GM23338 (cell line): ENCODE data around the gene PTPRA. TPM values are rescaled to one million over a fixed set of nuclear protein-coding genes. Genes with fewer than 3 reads are reported as not detected.

Source experiments
- ATAC-seq: fragments of 200-7000 bp; cut with Tn5 transposase; 3 replicates; pipeline ENCODE4 v1.9.1; 2020
- DNase-seq: peaks from one replicate; pipeline ENCODE4 v3.0.0-alpha.2; 2015; ENCODE audit warnings: low spot score
- H2AFZ ChIP-seq: fragments of 200-600 bp; sonication (generic); 2 replicates; pipeline ENCODE4 v1.8.0; 2016; ENCODE audit warnings: antibody characterized with exemption, mild to moderate bottlenecking, moderate library complexity
- H3F3A ChIP-seq: fragments of 200-600 bp; sonication (generic); replicated peaks from 2 replicates; pipeline ENCODE4 v1.8.0; 2017; ENCODE audit warnings: antibody characterized with exemption, mixed run types, low read depth
- H3K27ac ChIP-seq: fragments of 200-600 bp; sonication (generic); 2 replicates; pipeline ENCODE4 v1.6.1; 2016; ENCODE audit warnings: low read depth
- H3K27me3 ChIP-seq: fragments of 200-600 bp; sonication (generic); 2 replicates; pipeline ENCODE4 v1.8.0; 2016; ENCODE audit warnings: mild to moderate bottlenecking, mixed run types, moderate library complexity; ENCODE audit not compliant: insufficient read depth
- H3K36me3 ChIP-seq: fragments of 200-600 bp; sonication (generic); 2 replicates; pipeline ENCODE4 v1.8.0; 2016; ENCODE audit warnings: mild to moderate bottlenecking; ENCODE audit not compliant: insufficient read depth
- H3K4me1 ChIP-seq: fragments of 200-600 bp; sonication (generic); 2 replicates; pipeline ENCODE4 v1.8.0; 2016; ENCODE audit warnings: mild to moderate bottlenecking, moderate library complexity; ENCODE audit not compliant: insufficient read depth
- H3K4me2 ChIP-seq: fragments of 200-600 bp; sonication (generic); 2 replicates; pipeline ENCODE4 v1.7.1; 2017; ENCODE audit warnings: mixed run types
- H3K4me3 ChIP-seq: fragments of 200-600 bp; sonication (generic); 2 replicates; pipeline ENCODE4 v1.6.1; 2016; ENCODE audit warnings: mixed run types
- H3K79me2 ChIP-seq: fragments of 200-600 bp; sonication (generic); replicated peaks from 2 replicates; pipeline ENCODE4 v1.8.0; 2017; ENCODE audit warnings: mild to moderate bottlenecking; ENCODE audit not compliant: insufficient read depth
- H3K9me2 ChIP-seq: fragments of 200-600 bp; sonication (generic); 2 replicates; pipeline ENCODE4 v1.8.0; 2017; ENCODE audit not compliant: insufficient read depth
- H4K20me1 ChIP-seq: fragments of 200-600 bp; sonication (generic); replicated peaks from 2 replicates; pipeline ENCODE4 v1.8.0; 2017; ENCODE audit warnings: mild to moderate bottlenecking; ENCODE audit not compliant: insufficient read depth
- H3K27ac Mint-ChIP-seq: 2 replicates; pipeline ENCODE4 v1.8.0; 2020; ENCODE audit warnings: inconsistent platforms, mild to moderate bottlenecking, moderate library complexity, mixed read lengths
- H3K27me3 Mint-ChIP-seq: 3 replicates; pipeline ENCODE4 v1.8.0; 2022; ENCODE audit warnings: low read depth, mild to moderate bottlenecking, moderate library complexity, mixed read lengths, inconsistent platforms; ENCODE audit not compliant: insufficient read depth, poor library complexity
- H3K36me3 Mint-ChIP-seq: 3 replicates; pipeline ENCODE4 v1.8.0; 2021; ENCODE audit warnings: low read depth, mild to moderate bottlenecking, inconsistent platforms, moderate library complexity, mixed read lengths
- H3K4me1 Mint-ChIP-seq: 3 replicates; pipeline ENCODE4 v1.8.0; 2020; ENCODE audit warnings: mild to moderate bottlenecking, inconsistent platforms, mixed read lengths
- H3K4me3 Mint-ChIP-seq: 3 replicates; pipeline ENCODE4 v1.8.0; 2021; ENCODE audit warnings: moderate library complexity, mild to moderate bottlenecking, inconsistent platforms, mixed read lengths
- H3K9me3 Mint-ChIP-seq: 3 replicates; pipeline ENCODE4 v1.8.0; 2020; ENCODE audit warnings: moderate library complexity, mild to moderate bottlenecking, inconsistent platforms, mixed read lengths
- CREB1 ChIP-seq: fragments of 250-450 bp; sonication (Bioruptor Pico); IDR thresholded peaks from 2 replicates; pipeline ENCODE4 v1.5.0; 2020; ENCODE audit warnings: low read depth, mild to moderate bottlenecking, moderate library complexity
- EZH2 ChIP-seq: fragments of 200-600 bp; sonication (generic); IDR thresholded peaks from one replicate; pipeline ENCODE4 v1.8.0; 2017; ENCODE audit warnings: antibody characterized with exemption, mild to moderate bottlenecking, low read depth; ENCODE audit not compliant: unreplicated experiment
- EZH2phosphoT487 ChIP-seq: fragments of 200-600 bp; sonication (generic); IDR thresholded peaks from one replicate; pipeline ENCODE4 v1.8.1; 2018; ENCODE audit warnings: antibody characterized with exemption; ENCODE audit not compliant: unreplicated experiment
- JUNB ChIP-seq: IDR thresholded peaks from one replicate; pipeline ENCODE4 v1.6.1; 2016; ENCODE audit warnings: antibody characterized with exemption; ENCODE audit not compliant: unreplicated experiment
- NANOG ChIP-seq: IDR thresholded peaks from 2 replicates; pipeline ENCODE4 v1.6.1; 2016; ENCODE audit warnings: antibody characterized with exemption, borderline replicate concordance
- POLR2AphosphoS5 ChIP-seq: IDR thresholded peaks from 2 replicates; pipeline ENCODE4 v1.6.1; 2016; ENCODE audit warnings: antibody characterized with exemption, low read depth
- STAT1 ChIP-seq: IDR thresholded peaks from one replicate; pipeline ENCODE4 v1.6.1; 2016; ENCODE audit warnings: antibody characterized with exemption; ENCODE audit not compliant: unreplicated experiment
- ZNF114 ChIP-seq: fragments of 250-450 bp; sonication (Bioruptor Pico); IDR thresholded peaks from 2 replicates; pipeline ENCODE4 v1.5.0; 2020; ENCODE audit warnings: mild to moderate bottlenecking, moderate library complexity
- ZNF331 ChIP-seq: fragments of 250-450 bp; sonication (Bioruptor Pico); IDR thresholded peaks from 2 replicates; pipeline ENCODE4 v1.5.0; 2020; ENCODE audit warnings: low read depth, mild to moderate bottlenecking, moderate library complexity
- polyA plus RNA-seq: library from polyadenylated mRNA; unstranded; fragments of >200 nt; fragmentation: Nextera tagmentation; extraction: Ambion mirVana; gene quantifications from 2 replicates; pipeline ENCODE4 v1.2.1, GENCODE V29; 2016
- total RNA-seq: library from RNA; depleted of rRNA; stranded (reverse); fragments of >200 nt; shearing (Covaris generic); gene quantifications from 2 replicates; pipeline ENCODE4 v1.2.3, GENCODE V29; 2014
- TF ChIP-seq, protein P1 (sequence below): IDR thresholded peaks from one replicate; pipeline ENCODE4 v1.6.1; 2018; ENCODE audit warnings: antibody characterized with exemption; ENCODE audit not compliant: unreplicated experiment
- TF ChIP-seq, protein P2 (sequence below): fragments of 250-450 bp; sonication (Bioruptor Pico); IDR thresholded peaks from 2 replicates; pipeline ENCODE4 v1.5.0; 2020; ENCODE audit warnings: mild to moderate bottlenecking, moderate library complexity
- TF ChIP-seq, protein P3 (sequence below), 2 experiments: fragments of 200-600 bp in 1 of 2; sonication (generic) in 1 of 2; conservative IDR thresholded peaks; 2 replicates each; pipeline versions ENCODE4 v1.5.1 to v1.6.1; 2016 to 2017; ENCODE audit warnings: antibody characterized with exemption in 2 of 2, low read depth in 2 of 2, mild to moderate bottlenecking in 2 of 2, moderate library complexity in 1 of 2
- TF ChIP-seq, protein P4 (sequence below): IDR thresholded peaks from 2 replicates; pipeline ENCODE4 v1.6.1; 2016; ENCODE audit warnings: antibody characterized with exemption

The PTPRA gene
- total and polyA plus RNA-seq, 2 experiments from 2014 or later, result 37.8 to 39.3 TPM

DNA sequence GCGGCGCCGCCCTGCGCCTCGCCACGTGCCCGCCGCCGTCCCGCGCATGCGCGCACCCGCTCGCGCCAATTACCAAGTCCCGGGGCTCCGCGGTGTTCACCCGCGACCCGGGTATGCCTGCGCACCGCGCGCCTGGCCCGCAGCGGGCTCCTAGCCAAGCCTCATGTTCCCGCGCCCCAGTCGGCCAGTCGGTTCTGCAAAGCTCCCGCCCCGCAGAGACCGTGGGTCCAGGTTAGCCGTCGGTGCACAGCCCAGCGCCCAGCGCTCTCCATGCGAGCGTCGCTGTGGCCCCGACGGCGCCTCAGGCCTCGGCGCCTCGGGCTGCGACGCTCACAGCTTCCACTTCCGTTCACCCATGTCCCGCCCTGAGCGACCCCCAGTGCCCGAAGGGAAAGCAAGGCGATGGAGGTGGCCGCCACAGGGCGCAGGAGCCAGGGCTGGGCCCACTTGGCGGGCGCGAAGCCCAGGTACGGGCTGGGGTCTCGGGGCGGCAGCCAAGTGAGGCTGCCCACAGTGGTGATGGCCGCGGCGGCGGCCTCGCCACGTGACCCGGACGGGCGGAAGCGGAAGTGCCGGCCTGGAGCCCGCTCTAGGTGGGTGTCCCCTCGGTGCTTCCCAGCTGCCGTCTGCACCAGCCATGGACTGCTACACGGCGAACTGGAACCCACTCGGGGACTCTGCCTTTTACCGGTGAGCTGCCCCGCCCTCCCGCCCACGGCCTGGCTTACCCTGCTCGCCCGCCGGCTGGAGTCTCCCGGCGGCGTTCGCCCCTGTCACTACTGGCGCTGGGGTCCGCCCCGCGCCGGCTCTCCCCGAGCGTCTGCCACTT lies 32.9 kb upstream of the PTPRA start, which contains the start of the genes PCED1A and VPS16:
PCED1A (minus strand) TSS at position 518 of the 829 bp plus-strand sequence. CDS start 743 bp downstream, outside the sequence.
VPS16 (plus strand) TSS at position 608 of the 829 bp plus-strand sequence; CDS start at position 638, 30 bp downstream.
- peak within 1 kb of the TSS; percentile 93 for H2AFZ ChIP-seq
- peak within 1 kb of the TSS; percentile 92 for H3K4me2 ChIP-seq
- H3K4me1 Mint-ChIP-seq, result peaks cover 5% of the 10 kb centered on the region
- H3K9me3 Mint-ChIP-seq, result peaks cover 5% of the 10 kb centered on the region; the same call in 2 of the 3 replicates
- H3K9me2 ChIP-seq, result no peaks in the 10 kb centered on the region
- H3K4me1 ChIP-seq, result no peaks in the 10 kb centered on the region
- peak within 1 kb of the TSS; percentile 80 for H3K4me3 ChIP-seq
- no peaks in the 10 kb centered on the region for H4K20me1 ChIP-seq
- H3K27ac ChIP-seq, result no peak within 1 kb of the TSS
- TF ChIP-seq EZH2 (no peak), JUNB (no peak), ZNF331 (CRISPR knock-in tag) (no peak), ZNF114 (CRISPR knock-in tag) (peak; percentile 54; the same call in 1 of the 2 replicates), STAT1 (no peak), NANOG (no peak), POLR2AphosphoS5 (peak; percentile 61), CREB1 (CRISPR knock-in tag) (no peak), EZH2phosphoT487 (no peak)
- TF ChIP-seq, protein P1, sequence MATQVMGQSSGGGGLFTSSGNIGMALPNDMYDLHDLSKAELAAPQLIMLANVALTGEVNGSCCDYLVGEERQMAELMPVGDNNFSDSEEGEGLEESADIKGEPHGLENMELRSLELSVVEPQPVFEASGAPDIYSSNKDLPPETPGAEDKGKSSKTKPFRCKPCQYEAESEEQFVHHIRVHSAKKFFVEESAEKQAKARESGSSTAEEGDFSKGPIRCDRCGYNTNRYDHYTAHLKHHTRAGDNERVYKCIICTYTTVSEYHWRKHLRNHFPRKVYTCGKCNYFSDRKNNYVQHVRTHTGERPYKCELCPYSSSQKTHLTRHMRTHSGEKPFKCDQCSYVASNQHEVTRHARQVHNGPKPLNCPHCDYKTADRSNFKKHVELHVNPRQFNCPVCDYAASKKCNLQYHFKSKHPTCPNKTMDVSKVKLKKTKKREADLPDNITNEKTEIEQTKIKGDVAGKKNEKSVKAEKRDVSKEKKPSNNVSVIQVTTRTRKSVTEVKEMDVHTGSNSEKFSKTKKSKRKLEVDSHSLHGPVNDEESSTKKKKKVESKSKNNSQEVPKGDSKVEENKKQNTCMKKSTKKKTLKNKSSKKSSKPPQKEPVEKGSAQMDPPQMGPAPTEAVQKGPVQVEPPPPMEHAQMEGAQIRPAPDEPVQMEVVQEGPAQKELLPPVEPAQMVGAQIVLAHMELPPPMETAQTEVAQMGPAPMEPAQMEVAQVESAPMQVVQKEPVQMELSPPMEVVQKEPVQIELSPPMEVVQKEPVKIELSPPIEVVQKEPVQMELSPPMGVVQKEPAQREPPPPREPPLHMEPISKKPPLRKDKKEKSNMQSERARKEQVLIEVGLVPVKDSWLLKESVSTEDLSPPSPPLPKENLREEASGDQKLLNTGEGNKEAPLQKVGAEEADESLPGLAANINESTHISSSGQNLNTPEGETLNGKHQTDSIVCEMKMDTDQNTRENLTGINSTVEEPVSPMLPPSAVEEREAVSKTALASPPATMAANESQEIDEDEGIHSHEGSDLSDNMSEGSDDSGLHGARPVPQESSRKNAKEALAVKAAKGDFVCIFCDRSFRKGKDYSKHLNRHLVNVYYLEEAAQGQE, result no peak
- TF ChIP-seq, protein P2, sequence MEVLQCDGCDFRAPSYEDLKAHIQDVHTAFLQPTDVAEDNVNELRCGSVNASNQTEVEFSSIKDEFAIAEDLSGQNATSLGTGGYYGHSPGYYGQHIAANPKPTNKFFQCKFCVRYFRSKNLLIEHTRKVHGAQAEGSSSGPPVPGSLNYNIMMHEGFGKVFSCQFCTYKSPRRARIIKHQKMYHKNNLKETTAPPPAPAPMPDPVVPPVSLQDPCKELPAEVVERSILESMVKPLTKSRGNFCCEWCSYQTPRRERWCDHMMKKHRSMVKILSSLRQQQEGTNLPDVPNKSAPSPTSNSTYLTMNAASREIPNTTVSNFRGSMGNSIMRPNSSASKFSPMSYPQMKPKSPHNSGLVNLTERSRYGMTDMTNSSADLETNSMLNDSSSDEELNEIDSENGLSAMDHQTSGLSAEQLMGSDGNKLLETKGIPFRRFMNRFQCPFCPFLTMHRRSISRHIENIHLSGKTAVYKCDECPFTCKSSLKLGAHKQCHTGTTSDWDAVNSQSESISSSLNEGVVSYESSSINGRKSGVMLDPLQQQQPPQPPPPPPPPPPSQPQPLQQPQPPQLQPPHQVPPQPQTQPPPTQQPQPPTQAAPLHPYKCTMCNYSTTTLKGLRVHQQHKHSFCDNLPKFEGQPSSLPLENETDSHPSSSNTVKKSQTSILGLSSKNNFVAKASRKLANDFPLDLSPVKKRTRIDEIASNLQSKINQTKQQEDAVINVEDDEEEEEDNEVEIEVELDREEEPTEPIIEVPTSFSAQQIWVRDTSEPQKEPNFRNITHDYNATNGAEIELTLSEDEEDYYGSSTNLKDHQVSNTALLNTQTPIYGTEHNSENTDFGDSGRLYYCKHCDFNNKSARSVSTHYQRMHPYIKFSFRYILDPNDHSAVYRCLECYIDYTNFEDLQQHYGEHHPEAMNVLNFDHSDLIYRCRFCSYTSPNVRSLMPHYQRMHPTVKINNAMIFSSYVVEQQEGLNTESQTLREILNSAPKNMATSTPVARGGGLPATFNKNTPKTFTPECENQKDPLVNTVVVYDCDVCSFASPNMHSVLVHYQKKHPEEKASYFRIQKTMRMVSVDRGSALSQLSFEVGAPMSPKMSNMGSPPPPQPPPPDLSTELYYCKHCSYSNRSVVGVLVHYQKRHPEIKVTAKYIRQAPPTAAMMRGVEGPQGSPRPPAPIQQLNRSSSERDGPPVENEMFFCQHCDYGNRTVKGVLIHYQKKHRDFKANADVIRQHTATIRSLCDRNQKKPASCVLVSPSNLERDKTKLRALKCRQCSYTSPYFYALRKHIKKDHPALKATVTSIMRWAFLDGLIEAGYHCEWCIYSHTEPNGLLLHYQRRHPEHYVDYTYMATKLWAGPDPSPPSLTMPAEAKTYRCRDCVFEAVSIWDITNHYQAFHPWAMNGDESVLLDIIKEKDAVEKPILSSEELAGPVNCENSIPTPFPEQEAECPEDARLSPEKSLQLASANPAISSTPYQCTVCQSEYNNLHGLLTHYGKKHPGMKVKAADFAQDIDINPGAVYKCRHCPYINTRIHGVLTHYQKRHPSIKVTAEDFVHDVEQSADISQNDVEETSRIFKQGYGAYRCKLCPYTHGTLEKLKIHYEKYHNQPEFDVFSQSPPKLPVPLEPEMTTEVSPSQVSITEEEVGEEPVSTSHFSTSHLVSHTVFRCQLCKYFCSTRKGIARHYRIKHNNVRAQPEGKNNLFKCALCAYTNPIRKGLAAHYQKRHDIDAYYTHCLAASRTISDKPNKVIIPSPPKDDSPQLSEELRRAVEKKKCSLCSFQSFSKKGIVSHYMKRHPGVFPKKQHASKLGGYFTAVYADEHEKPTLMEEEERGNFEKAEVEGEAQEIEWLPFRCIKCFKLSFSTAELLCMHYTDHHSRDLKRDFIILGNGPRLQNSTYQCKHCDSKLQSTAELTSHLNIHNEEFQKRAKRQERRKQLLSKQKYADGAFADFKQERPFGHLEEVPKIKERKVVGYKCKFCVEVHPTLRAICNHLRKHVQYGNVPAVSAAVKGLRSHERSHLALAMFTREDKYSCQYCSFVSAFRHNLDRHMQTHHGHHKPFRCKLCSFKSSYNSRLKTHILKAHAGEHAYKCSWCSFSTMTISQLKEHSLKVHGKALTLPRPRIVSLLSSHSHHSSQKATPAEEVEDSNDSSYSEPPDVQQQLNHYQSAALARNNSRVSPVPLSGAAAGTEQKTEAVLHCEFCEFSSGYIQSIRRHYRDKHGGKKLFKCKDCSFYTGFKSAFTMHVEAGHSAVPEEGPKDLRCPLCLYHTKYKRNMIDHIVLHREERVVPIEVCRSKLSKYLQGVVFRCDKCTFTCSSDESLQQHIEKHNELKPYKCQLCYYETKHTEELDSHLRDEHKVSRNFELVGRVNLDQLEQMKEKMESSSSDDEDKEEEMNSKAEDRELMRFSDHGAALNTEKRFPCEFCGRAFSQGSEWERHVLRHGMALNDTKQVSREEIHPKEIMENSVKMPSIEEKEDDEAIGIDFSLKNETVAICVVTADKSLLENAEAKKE (CRISPR knock-in tag), result no peak
- TF ChIP-seq, protein P3, sequence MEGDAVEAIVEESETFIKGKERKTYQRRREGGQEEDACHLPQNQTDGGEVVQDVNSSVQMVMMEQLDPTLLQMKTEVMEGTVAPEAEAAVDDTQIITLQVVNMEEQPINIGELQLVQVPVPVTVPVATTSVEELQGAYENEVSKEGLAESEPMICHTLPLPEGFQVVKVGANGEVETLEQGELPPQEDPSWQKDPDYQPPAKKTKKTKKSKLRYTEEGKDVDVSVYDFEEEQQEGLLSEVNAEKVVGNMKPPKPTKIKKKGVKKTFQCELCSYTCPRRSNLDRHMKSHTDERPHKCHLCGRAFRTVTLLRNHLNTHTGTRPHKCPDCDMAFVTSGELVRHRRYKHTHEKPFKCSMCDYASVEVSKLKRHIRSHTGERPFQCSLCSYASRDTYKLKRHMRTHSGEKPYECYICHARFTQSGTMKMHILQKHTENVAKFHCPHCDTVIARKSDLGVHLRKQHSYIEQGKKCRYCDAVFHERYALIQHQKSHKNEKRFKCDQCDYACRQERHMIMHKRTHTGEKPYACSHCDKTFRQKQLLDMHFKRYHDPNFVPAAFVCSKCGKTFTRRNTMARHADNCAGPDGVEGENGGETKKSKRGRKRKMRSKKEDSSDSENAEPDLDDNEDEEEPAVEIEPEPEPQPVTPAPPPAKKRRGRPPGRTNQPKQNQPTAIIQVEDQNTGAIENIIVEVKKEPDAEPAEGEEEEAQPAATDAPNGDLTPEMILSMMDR (conservative IDR thresholded peaks at IDR 0.05; ENCODE audit: low read depth in 2 of 2), result no peak
- TF ChIP-seq, protein P4, sequence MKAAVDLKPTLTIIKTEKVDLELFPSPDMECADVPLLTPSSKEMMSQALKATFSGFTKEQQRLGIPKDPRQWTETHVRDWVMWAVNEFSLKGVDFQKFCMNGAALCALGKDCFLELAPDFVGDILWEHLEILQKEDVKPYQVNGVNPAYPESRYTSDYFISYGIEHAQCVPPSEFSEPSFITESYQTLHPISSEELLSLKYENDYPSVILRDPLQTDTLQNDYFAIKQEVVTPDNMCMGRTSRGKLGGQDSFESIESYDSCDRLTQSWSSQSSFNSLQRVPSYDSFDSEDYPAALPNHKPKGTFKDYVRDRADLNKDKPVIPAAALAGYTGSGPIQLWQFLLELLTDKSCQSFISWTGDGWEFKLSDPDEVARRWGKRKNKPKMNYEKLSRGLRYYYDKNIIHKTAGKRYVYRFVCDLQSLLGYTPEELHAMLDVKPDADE, result peak; percentile 75
- no peak within 1 kb of the TSS for H3K27ac Mint-ChIP-seq
- peaks cover 22% of the 10 kb centered on the region for H3K27me3 ChIP-seq
- H3K79me2 ChIP-seq, result no peaks in the 10 kb centered on the region
- H3F3A ChIP-seq, result no peaks in the 10 kb centered on the region
- ATAC-seq, result peak; percentile 98
- no peaks in the 10 kb centered on the region for H3K36me3 ChIP-seq
- peak; percentile 89 for DNase-seq
- H3K27me3 Mint-ChIP-seq, result peaks cover 23% of the 10 kb centered on the region
- peak within 1 kb of the TSS; percentile 79 for H3K4me3 Mint-ChIP-seq
- H3K36me3 Mint-ChIP-seq, result peaks cover 4% of the 10 kb centered on the region
